GM19463 (cell line): ENCODE measurements around the gene NEUROG2.
"Not testable (repeated sequence)": the region's sequence is repeated elsewhere in the genome, so short reads cannot be mapped to it uniquely, and the experiment has no call there.

Experiments
- ATAC-seq: cut with Tn5 transposase; IDR thresholded peaks from one replicate; pipeline ENCODE4 v1.9.1; 2021; ENCODE audit warnings: mild to moderate bottlenecking, moderate library complexity; ENCODE audit not compliant: unreplicated experiment

NEUROG2 gene

GRCh38 chr4:112492321-112492720 is 23.7 kb downstream of the NEUROG2 start:
- no peak for ATAC-seq

GRCh38 chr4:112490808-112491207 is 25.2 kb downstream of the NEUROG2 start:
- not testable (repeated sequence) for ATAC-seq

- no peak for ATAC-seq
These were observed 30.1 kb downstream of the NEUROG2 start for GRCh38 chr4:112485930-112486329.

- no peak for ATAC-seq
These were observed 42.0 kb downstream of the NEUROG2 start for GRCh38 chr4:112473985-112474384.

GRCh38 chr4:112472318-112472717 is 43.7 kb downstream of the NEUROG2 start:
- ATAC-seq: no peak
